Esophagus (tissue), 2 donors: ENCODE data around the gene ITGB6. TPM values are rescaled to one million over a fixed set of nuclear protein-coding genes. Genes with fewer than 3 reads are reported as not detected.
A peak's percentile ranks its signal among the peaks of the same experiment; 100 is the strongest.

Experiments used
- H3K27ac ChIP-seq, 2 donors: one replicate each; pipeline ENCODE4 v1.5.1; 2013; ENCODE audit warnings: low read depth in 2 of 2, mild to moderate bottlenecking in 2 of 2, inconsistent platforms in 1 of 2, low read length in 1 of 2, moderate library complexity in 1 of 2
- H3K27me3 ChIP-seq, 2 donors: one replicate each; pipeline ENCODE4 v1.6.1; 2013; ENCODE audit warnings: low read length in 2 of 2, control low read depth in 1 of 2, mild to moderate bottlenecking in 1 of 2; ENCODE audit not compliant: insufficient read depth in 2 of 2, control insufficient read depth in 1 of 2
- H3K36me3 ChIP-seq, 2 donors: one replicate each; pipeline ENCODE4 v1.6.1; 2013; ENCODE audit warnings: low read length in 1 of 2; ENCODE audit not compliant: control insufficient read depth in 2 of 2, insufficient read depth in 2 of 2
- H3K4me1 ChIP-seq, 2 donors: one replicate each; pipeline ENCODE4 v1.6.1; 2013; ENCODE audit warnings: low read length in 1 of 2; ENCODE audit not compliant: control insufficient read depth in 2 of 2, insufficient read depth in 2 of 2
- H3K4me3 ChIP-seq, 2 donors: one replicate each; pipeline ENCODE4 v1.5.1; 2013; ENCODE audit warnings: low read length in 2 of 2, mild to moderate bottlenecking in 2 of 2, low read depth in 1 of 2, moderate library complexity in 1 of 2
- H3K9me3 ChIP-seq, 2 donors: one replicate each; pipeline ENCODE4 v1.6.1; 2013; ENCODE audit warnings: mild to moderate bottlenecking in 2 of 2, low read depth in 1 of 2, low read length in 1 of 2, moderate library complexity in 1 of 2; ENCODE audit not compliant: control insufficient read depth in 2 of 2, insufficient read depth in 1 of 2
- WGBS, 2 donors: extraction: QIAGEN DNeasy Blood & Tissue Kit; methylation state at CpG; one replicate each; pipeline ENCODE4 v1.1.7; 2013; 5-methylcytosine and 5-hydroxymethylcytosine counted together
- polyA plus RNA-seq, 2 donors: library from polyadenylated mRNA; stranded (reverse); fragments of 200-250 nt; gene quantifications; one replicate each; pipeline ENCODE4 v1.2.3, GENCODE V29; 2013
- donor health status: healthy with polysubstance abuse.
- donor health status: Bipolar disorder and iron deficiency.

ITGB6 gene
- polyA plus RNA-seq, 2 donors: 9.1 to 10.6 TPM

DNA sequence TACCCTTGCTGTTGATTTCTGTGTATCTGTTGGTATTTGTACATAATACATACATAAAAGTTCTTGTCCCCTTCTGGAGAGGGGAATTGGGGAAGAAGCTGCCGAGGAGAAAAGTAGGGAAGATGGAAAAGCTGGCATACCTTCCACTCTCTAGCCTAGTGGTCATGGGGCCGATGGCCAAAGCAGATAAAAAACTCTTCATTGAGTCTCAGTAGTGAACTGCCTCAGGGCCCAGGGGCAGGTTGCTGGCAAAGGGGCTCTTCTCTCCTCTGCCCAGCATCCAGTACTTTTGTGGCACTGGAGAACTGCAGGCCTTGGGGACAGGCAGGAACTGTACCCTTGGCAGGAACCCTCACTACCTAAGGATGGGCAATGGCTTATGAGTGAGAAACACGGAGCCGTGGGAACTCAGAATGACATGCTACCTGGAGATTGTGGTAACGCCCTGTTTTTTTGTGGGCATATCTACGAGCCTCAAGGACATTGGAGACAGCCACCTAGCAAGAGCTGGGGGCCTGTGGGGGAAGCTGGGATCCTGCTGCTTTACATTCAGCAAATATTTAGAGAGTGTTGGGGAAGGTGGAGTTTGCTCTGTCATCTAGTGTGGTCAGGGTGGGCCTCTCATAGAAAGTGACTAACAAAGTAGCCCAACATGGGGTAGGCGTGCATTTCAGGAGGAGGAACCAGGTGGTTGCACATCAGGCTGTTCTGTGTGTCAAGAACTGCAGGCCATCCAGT, 22.6 kb upstream of the ITGB6 start:
- Histone ChIP-seq H3K9me3 (no peaks in the 10 kb centered on the region), H3K4me1 (peaks cover 6 to 28% of the 10 kb centered on the region in 2 donors), H3K27ac (peak overlapping the region; percentile 84 to 90), H3K36me3 (no peaks in the 10 kb centered on the region), H3K27me3 (no peaks in the 10 kb centered on the region), H3K4me3 (no peak overlapping the region)
- whole genome bisulfite sequencing, 2 donors: 68 to 75% methylated on average over 7 of the region's 7 CpGs

DNA sequence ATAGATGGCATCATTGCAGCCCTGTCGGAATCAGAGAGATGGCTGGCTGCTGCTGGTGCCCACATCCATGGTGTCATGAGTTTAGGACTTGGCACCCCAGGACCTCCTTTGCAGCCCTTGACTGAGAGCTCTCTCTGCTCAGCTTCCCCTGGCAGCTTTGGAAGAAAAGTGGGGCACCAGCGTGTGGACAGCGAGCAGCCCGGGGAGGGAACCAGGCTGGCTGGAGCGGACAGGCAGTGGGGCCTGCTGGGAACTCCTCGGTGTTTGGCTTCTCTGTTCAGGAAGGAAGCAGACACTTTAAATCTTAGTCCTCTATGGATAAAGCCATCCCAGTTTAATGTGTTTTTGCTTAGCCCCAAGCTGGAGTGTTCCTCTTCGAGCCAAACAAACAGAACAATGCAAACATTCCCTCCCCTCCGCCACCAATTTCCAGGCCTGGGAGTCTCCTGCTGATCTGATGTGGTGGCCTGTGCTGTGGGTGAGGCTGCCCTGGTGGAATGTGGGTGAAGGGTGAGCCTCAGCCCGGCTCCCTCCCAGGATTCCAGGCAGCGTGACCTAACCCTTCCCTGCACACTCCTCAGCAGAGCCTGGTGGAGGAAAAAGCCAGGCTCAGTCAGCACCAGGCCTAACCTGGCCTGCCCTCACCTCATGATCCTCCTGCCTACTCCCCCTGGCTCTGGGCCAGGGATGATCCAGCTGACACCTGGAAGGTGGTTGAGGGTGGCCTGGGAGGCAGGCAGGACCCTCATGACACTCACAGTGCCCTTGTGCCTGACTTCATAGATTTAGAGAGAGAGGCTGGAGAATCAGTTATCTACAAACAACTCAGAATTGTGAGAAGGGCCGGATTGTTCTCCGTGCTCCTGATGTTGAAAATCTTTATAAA, 21.6 kb upstream of the ITGB6 start:
- Histone ChIP-seq H3K27me3 (no peaks in the 10 kb centered on the region), H3K9me3 (no peaks in the 10 kb centered on the region), H3K4me3 (no peak overlapping the region), H3K4me1 (peaks cover 6 to 28% of the 10 kb centered on the region in 2 donors), H3K27ac (peak overlapping the region; percentile 84 to 90), H3K36me3 (no peaks in the 10 kb centered on the region)
- WGBS, 2 donors: 51 to 58% methylated on average over 12 of the region's 12 CpGs

DNA sequence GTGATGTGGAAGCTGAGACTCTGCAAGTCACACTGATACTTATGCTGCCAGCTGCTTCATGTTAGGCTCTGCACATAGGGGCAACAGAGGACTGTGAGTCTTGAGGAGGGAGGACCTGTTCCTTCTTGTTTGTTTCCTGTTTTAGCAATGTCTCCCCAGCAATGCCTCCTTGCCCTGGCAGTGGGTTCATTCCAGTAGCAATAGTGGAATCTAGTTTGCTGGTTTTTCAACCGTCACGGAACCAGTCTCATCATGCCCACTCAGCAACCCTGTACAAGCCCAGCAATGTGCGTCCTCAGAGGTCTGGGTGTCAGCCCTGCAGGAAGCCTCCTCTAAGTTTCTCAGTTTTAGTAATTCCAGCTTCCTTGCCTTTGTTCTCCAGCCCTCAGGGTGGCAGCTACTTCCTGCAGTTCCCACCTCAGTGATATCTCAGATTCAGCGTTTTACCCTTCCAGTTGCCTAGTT, 20.5 kb upstream of the ITGB6 start:
- Histone ChIP-seq H3K4me3 (no peak overlapping the region), H3K36me3 (no peaks in the 10 kb centered on the region), H3K27ac (peak overlapping the region; percentile 45 to 84), H3K27me3 (no peaks in the 10 kb centered on the region), H3K9me3 (no peaks in the 10 kb centered on the region), H3K4me1 (peaks cover 4 to 28% of the 10 kb centered on the region in 2 donors)
- 29 to 35% methylated on average over 4 of the region's 4 CpGs for WGBS, 2 donors

DNA sequence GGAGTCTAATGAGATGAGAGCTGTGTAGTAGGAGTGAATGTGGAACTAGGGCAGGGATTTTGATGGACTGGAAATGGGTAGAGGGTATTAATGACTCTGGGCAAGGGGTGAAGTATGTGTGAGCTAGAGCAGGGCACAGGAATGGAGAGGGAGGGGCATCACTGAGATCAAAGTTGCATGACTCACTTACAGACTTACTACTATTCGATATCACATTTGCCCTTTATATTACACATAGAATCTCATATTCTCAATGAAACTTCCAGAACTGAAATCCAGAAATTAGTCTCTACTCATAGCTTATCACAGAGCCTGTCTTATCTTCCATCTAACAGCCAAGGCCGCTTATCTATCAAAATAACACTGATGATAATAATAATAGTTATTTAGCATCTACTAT, 20.0 kb upstream of the ITGB6 start:
- Histone ChIP-seq H3K9me3 (no peaks in the 10 kb centered on the region), H3K27me3 (no peaks in the 10 kb centered on the region), H3K27ac (peak overlapping the region; percentile 62 to 81), H3K4me1 (peaks cover 4 to 28% of the 10 kb centered on the region in 2 donors), H3K36me3 (no peaks in the 10 kb centered on the region), H3K4me3 (no peak overlapping the region)
- 45 to 63% methylated on average over 2 of the region's 2 CpGs for WGBS, 2 donors

DNA sequence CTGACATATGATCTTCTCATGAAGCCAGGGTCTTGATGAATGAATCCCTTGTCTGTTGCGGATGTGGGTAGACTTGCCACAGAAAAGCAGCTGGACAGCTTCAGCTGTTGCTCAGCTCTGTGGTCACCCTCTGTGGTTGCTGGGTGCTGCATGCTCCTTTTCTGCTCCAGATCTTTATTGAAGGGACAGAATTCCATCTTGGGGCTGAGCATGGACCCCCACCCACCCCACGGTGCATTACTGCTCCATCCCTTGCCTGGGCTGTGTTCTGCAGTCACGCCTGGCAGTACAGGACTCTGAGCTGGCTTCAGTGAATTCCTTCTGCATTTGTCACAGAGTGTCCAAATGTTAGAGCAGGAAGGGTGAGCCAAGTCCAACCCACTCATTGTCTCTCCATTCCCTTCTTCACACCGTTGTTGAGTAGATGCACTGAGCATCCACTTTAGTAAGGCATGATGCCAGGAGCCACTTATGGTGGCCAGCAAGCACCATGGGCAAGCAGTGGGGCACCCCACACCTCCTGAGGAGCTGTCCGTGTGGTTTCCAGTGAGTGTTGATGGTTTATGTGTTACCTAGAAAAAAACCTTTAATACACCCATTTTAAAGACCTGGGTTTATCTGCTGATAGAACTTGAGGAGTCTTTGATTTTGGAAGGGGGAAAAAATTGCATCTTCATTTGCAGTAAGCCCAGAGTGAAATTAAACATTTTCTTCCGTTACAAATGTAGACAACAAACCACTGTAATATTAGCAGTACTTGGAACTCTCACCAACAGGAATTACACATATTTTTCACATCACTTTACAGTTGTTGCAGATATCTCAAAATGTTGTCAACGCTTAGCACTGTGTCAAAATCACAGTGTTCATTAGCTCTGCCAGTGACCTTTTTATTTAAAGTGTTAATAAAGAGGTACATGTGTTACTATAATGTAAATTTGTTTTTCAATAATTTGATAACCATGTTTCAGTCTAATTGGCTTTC, 14.7 kb upstream of the ITGB6 start:
- H3K27ac ChIP-seq: no peak overlapping the region
- WGBS, 2 donors: 49 to 57% methylated on average over 7 of the region's 7 CpGs
- H3K36me3 ChIP-seq: no peaks in the 10 kb centered on the region
- H3K4me3 ChIP-seq: no peak overlapping the region
- no peaks in the 10 kb centered on the region for H3K9me3 ChIP-seq
- peaks cover 0 to 8% of the 10 kb centered on the region in 2 donors for H3K4me1 ChIP-seq
- H3K27me3 ChIP-seq: no peaks in the 10 kb centered on the region

DNA sequence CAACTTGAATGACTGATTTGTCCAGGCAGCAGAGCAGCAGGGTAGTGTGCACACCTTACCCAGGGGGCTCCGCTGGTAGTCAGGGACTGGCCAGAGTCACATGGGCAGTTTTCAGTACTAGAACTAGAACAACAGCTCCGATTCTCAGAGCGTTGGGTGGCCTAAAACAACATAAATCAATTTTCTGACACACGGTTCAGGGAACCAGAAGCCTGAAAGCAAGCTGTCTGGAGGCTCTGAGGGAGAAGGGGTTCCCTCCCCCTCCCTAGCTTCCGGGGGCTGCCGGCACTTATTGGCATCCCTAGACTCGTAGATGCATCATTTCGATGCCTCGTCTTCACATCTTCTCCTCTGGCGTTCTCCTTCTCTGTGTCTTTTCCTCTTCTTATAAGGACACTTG, 13.4 kb upstream of the ITGB6 start:
- Histone ChIP-seq H3K4me3 (no peak overlapping the region), H3K27ac (no peak overlapping the region), H3K36me3 (no peaks in the 10 kb centered on the region), H3K27me3 (no peaks in the 10 kb centered on the region), H3K9me3 (no peaks in the 10 kb centered on the region), H3K4me1 (peaks cover 0 to 5% of the 10 kb centered on the region in 2 donors)
- WGBS, 2 donors: 79 to 84% methylated on average over 10 of the region's 10 CpGs

DNA sequence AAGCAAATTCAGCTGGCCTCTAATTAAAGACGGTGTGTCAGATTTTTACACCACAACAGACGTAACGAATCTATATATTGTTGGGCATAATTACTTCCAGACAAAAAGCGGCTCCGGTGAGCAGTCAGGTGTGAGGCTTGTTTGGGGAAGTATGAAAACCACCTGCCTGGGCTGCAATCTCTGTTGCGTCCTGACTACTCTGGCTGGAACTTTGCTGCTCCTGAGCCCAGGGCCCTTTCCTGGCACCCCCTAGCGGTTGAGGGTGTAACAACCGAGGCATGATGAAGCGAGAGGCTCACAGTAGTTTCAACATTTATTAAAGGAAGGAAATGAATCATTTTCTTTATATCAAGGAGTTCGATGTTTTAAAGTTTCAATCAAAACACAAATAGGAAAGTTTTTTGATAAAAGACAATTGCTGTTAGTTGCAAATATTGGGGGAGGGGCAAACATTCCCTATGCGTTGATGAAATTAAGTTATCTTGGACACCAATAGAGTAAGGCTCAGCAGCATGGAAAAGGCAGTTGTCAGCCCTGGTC, 10.6 kb upstream of the ITGB6 start:
- H3K9me3 ChIP-seq: no peaks in the 10 kb centered on the region
- 48 to 68% methylated on average over 11 of the region's 11 CpGs for WGBS, 2 donors
- no peak overlapping the region for H3K4me3 ChIP-seq
- peaks cover 0 to 5% of the 10 kb centered on the region in 2 donors for H3K4me1 ChIP-seq
- H3K27me3 ChIP-seq: no peaks in the 10 kb centered on the region
- no peak overlapping the region for H3K27ac ChIP-seq
- H3K36me3 ChIP-seq: no peaks in the 10 kb centered on the region

DNA sequence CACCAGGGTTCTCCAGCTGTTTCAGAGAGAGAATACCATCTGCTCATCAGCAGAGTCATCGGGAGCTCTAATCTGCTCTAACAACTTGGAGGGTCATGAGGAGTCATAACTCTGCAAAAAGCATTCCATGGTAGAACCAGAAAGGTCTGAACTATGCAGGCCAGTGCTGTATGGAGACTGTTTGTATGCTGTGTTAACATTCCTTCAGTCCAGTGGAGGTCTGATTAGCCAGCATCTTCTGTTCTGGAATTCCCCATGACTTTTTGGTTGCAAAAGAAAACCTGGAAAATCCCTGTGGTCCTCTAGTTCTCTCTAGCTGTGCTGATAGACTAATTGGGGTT, 9.4 kb upstream of the ITGB6 start:
- Histone ChIP-seq H3K27me3 (no peaks in the 10 kb centered on the region), H3K9me3 (no peaks in the 10 kb centered on the region), H3K27ac (no peak overlapping the region), H3K36me3 (no peaks in the 10 kb centered on the region), H3K4me3 (no peak overlapping the region), H3K4me1 (peaks cover 0 to 4% of the 10 kb centered on the region in 2 donors)
- WGBS, 2 donors: 56 to 68% methylated on average over 1 of the region's 1 CpG
